ENCODE measurements around the gene SLC35D2.

DNA sequence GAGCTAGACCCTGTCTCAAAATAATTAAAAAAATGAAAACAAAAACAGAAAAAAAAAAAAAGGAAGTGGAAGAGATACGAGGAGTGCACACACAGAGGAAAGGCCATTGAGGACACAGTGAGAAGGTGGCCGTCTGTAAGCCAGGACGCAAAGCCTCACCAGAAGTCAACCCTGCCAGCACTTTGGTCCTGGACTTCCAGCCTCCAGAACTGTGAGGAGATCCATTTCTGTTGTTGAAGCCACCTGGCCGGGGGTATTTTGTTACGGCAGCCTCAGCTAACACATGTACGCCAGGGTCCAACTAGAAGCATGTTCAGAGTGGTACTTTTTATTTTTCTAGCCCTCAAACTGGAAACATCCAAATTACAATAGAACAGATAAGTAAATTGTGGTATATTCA, 21.8 kb downstream of the SLC35D2 start:
- TF ChIP-seq POLR2A (IDR thresholded peaks at IDR 0.05) (no peak), EP300 (IDR thresholded peaks at IDR 0.05) (no peak)
